Esophagus squamous epithelium (tissue), 4 donors: Measurements from ENCODE around the gene WWC1.

ENCODE experiments used
- POLR2A ChIP-seq, 4 donors: fragments of 450-650 bp; IDR thresholded peaks; one replicate each; pipeline ENCODE4 v1.6.1; 2017; ENCODE audit warnings: antibody characterized with exemption in 4 of 4, mild to moderate bottlenecking in 4 of 4, moderate library complexity in 3 of 4
- TF ChIP-seq, protein P1 (sequence below), 6 experiments: fragments of 450-650 bp in 4 of 6; fragments of 200-600 bp in 2 of 6; sonication (generic) in 2 of 6; IDR thresholded peaks; one replicate each; pipeline ENCODE4 v1.5.1; 2016 to 2019; ENCODE audit warnings: antibody characterized with exemption in 6 of 6, mild to moderate bottlenecking in 4 of 6, moderate library complexity in 4 of 6

DNA sequence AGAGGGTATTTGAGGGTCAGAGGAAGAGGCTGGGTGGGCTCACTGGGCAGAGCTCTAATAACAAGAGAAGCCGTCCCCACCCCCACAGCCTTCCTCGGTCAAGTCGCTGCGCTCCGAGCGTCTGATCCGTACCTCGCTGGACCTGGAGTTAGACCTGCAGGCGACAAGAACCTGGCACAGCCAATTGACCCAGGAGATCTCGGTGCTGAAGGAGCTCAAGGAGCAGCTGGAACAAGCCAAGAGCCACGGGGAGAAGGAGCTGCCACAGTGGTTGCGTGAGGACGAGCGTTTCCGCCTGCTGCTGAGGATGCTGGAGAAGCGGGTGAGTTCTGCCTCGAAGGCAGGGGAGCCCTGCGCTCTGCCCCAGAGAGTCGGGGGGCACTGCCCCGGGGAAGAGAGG, 173.2 kb downstream of the WWC1 start:
- TF ChIP-seq POLR2A (IDR thresholded peaks at IDR 0.05): no peak
- TF ChIP-seq, protein P1, sequence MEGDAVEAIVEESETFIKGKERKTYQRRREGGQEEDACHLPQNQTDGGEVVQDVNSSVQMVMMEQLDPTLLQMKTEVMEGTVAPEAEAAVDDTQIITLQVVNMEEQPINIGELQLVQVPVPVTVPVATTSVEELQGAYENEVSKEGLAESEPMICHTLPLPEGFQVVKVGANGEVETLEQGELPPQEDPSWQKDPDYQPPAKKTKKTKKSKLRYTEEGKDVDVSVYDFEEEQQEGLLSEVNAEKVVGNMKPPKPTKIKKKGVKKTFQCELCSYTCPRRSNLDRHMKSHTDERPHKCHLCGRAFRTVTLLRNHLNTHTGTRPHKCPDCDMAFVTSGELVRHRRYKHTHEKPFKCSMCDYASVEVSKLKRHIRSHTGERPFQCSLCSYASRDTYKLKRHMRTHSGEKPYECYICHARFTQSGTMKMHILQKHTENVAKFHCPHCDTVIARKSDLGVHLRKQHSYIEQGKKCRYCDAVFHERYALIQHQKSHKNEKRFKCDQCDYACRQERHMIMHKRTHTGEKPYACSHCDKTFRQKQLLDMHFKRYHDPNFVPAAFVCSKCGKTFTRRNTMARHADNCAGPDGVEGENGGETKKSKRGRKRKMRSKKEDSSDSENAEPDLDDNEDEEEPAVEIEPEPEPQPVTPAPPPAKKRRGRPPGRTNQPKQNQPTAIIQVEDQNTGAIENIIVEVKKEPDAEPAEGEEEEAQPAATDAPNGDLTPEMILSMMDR (IDR thresholded peaks at IDR 0.05): no peak
